ENCODE measurements around the gene VIPAS39.
"Not testable (repeated sequence)": the region's sequence is repeated elsewhere in the genome, so short reads cannot be mapped to it uniquely, and the experiment has no call there.

Gene VIPAS39

GRCh38 chr14:77469539-77469938 lies 12.1 kb upstream of the VIPAS39 start:
- no peak for DNase-seq

GRCh38 chr14:77469067-77469505 lies 11.7 kb upstream of the VIPAS39 start:
- DNase-seq, result no peak

GRCh38 chr14:77467801-77468200 lies 10.4 kb upstream of the VIPAS39 start:
- no peak for DNase-seq

- peak; percentile 52 to 65 for DNase-seq
Observed at GRCh38 chr14:77459072-77459723, 1.8 kb upstream of the VIPAS39 start.

- peak; percentile 8 to 16 for DNase-seq
Observed at GRCh38 chr14:77458249-77458950, 999 bp upstream of the VIPAS39 start.

- DNase-seq, result no peak
Observed at GRCh38 chr14:77457115-77457521, 283 bp downstream of the VIPAS39 start.

GRCh38 chr14:77455966-77456640 lies 1.3 kb downstream of the VIPAS39 start:
- DNase-seq, result no peak

GRCh38 chr14:77442196-77442595 lies 15.2 kb downstream of the VIPAS39 start:
- no peak for DNase-seq

- DNase-seq, result no peak
Observed at GRCh38 chr14:77439861-77440260, 17.5 kb downstream of the VIPAS39 start.

- no peak for DNase-seq
Observed at GRCh38 chr14:77438596-77438995, 18.8 kb downstream of the VIPAS39 start.

GRCh38 chr14:77436042-77436441 lies 21.4 kb downstream of the VIPAS39 start:
- no peak for DNase-seq

- no peak for DNase-seq
Observed at GRCh38 chr14:77426396-77426795, 31.0 kb downstream of the VIPAS39 start.

- no peak for DNase-seq
Observed at GRCh38 chr14:77424862-77425261, 32.5 kb downstream of the VIPAS39 start.

GRCh38 chr14:77423423-77423822 lies 34.0 kb downstream of the VIPAS39 start, which contains the start of gene NOXRED1:
NOXRED1 (minus strand) TSS chr14:77423523; CDS start chr14:77422889, 634 bp downstream.
- no peak for DNase-seq

- no peak for DNase-seq
Observed at GRCh38 chr14:77421201-77421600, 36.2 kb downstream of the VIPAS39 start.

- DNase-seq, result no peak
Observed at GRCh38 chr14:77416836-77417235, 40.6 kb downstream of the VIPAS39 start.

GRCh38 chr14:77416098-77416497 lies 41.3 kb downstream of the VIPAS39 start:
- not testable (repeated sequence) for DNase-seq

- DNase-seq, result not testable (repeated sequence)
Observed at GRCh38 chr14:77415403-77416030, 41.9 kb downstream of the VIPAS39 start.

- no peak for DNase-seq
Observed at GRCh38 chr14:77409131-77409533, 48.3 kb downstream of the VIPAS39 start.

GRCh38 chr14:77407158-77407557 lies 50.2 kb downstream of the VIPAS39 start:
- DNase-seq, result no peak

- DNase-seq, result no peak
Observed at GRCh38 chr14:77406718-77407117, 50.7 kb downstream of the VIPAS39 start.

GRCh38 chr14:77406086-77406485 lies 51.3 kb downstream of the VIPAS39 start:
- DNase-seq, result no peak

GRCh38 chr14:77403768-77404167 lies 53.6 kb downstream of the VIPAS39 start:
- no peak for DNase-seq

Measured in SHP77 (cell line).